IPS-11a (cell line): Measurements from ENCODE around the gene GPR62.

ENCODE experiments used
- H3K4me3 ChIP-seq: one replicate; pipeline ENCODE4 v1.5.1; 2013; ENCODE audit warnings: low read depth, low read length, control low read depth

GPR62 gene

GRCh38 chr3:51968883-51969678 lies 13.9 kb downstream of the GPR62 start:
- no peak overlapping the region for H3K4me3 ChIP-seq

DNA sequence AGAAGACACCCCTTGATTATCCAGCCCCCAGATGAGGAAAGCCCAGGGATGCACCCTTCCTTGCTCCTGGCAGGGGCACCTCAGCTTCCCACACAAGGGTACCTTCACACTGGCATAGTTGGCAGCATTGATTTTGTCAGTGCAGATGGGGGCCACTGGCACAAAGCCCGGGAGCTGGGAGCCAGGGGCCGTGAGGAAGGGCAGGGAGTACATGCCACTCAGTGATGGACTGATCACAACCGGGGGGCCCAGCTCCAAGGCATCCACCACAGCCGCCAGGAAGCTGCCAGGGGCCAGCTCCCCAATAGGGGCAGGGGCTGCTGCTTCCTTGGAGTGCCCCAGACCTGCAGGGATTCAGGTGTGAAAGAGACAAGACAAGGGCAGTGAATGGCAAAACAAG lies 14.7 kb downstream of the GPR62 start:
- no peak overlapping the region for H3K4me3 ChIP-seq

- no peak overlapping the region for H3K4me3 ChIP-seq
Measured at GRCh38 chr3:51970606-51971300, 15.6 kb downstream of the GPR62 start.

DNA sequence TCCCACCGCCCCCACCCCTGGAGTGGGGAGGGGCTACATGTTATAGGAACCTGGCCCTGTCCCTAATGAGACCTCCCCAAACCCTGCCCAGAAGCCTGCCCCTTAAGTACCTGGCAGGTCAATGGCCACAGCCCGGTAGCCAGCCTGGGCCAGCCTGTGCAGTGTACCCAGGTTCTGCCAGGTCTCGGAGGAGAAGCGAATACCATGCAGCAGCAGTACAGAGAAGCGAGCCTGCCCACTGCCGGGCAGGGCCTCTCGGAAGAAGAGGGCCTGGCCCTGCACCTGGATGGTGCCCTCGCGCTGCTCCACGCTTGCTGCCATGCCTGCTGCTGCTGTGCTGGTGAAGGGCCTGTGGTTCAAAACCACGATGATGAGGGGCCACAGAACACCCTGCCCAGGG lies 16.2 kb downstream of the GPR62 start:
- H3K4me3 ChIP-seq, result no peak overlapping the region

DNA sequence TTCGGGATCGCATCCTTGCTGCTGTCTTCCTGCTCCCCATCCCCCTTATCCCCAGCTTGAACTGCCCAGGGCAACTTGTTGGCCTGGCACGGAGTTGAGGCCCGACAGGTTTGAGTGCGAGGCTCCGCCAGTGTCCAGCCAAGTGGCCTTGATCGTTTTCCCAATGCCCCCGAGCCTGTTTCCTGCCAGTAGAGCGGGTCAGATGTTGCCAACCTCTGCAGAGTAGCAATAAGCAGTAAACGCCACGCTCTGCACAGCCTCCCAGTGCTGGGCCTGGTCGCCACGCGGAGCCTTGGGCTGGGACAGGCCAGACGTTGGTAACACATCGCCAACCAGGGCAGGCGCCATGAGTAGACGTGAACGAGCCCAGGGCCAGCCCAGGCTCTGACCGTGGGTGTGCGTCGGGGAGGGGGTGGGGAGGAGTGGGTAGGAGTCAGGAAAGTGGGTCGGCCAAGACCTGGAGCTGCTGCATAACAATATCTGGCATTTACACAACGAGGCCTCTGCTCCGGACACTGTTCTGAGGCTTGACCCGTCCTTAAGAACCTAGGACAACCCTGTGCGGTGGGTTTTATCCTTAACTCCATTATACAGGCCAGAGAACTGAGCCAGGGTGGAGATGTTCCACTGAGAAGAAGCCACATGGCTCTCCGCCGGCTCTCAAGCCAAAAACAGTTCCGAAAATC lies 19.2 kb downstream of the GPR62 start:
- H3K4me3 ChIP-seq, result peak overlapping the region; percentile 13

- peak within 1 kb of the TSS; percentile 50 for H3K4me3 ChIP-seq
Measured at GRCh38 chr3:51974963-51975851, 20.0 kb downstream of the GPR62 start, which contains the start of gene ABHD14A. TSS of gene ABHD14A (plus strand) at chr3:51975064. CDS start at chr3:51975136, 72 bp downstream.

DNA sequence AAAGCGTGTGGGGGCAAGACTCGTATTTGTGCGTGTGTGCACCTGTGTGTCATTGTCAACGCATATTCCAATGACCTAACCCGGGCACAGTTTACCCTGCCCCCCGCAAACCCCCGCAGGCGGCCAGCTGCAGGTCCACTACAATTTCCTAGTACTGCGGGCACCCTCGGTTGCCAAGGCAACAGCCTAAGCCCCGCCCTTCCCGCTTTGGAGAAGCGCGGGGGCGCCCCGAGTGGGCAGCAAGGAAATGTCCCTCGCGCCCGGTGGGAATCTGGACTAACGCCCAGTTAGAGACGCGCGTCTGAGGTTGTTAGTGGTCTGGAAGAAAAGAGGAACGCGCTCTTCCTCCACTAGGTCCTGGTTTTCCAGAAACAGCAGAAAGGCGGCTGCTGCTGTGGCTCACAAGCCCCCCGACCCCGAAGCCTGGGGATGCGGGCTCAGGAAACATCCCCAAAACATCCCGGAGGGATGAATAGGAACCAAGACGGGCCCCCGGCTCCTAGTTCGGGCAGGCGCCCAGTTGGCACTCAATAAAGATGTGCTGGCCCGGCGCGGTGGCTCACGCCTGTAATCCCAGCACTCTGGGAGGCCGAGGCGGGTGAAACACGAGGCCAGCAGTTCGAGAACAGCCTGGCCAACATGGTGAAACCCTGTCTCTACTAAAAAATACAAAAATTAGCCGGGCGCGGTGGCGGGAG lies 20.8 kb downstream of the GPR62 start:
- H3K4me3 ChIP-seq, result no peak overlapping the region

GRCh38 chr3:51977446-51978142 lies 22.4 kb downstream of the GPR62 start:
- no peak overlapping the region for H3K4me3 ChIP-seq

GRCh38 chr3:51978143-51978502 lies 22.9 kb downstream of the GPR62 start:
- H3K4me3 ChIP-seq, result no peak overlapping the region

DNA sequence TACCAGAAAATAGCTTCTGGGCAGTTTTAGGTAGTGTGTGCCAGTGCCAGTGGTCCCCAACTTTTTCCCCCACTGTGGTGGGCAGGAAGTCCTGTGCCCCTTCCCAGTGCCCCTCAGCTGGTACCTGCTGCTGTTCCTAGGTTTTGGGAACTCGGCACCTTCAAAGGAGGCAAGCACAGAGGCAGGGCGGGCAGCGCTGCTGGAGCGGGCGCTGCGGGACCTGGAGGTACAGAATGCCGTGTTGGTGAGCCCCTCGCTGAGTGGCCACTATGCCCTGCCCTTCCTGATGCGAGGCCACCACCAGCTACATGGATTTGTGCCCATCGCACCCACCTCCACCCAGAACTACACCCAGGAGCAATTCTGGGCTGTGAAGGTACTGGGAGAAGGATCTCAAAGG lies 25.1 kb downstream of the GPR62 start:
- H3K4me3 ChIP-seq, result no peak overlapping the region

- H3K4me3 ChIP-seq, result peak overlapping the region; percentile 55
Measured at GRCh38 chr3:51982352-51982837, 27.2 kb downstream of the GPR62 start.

DNA sequence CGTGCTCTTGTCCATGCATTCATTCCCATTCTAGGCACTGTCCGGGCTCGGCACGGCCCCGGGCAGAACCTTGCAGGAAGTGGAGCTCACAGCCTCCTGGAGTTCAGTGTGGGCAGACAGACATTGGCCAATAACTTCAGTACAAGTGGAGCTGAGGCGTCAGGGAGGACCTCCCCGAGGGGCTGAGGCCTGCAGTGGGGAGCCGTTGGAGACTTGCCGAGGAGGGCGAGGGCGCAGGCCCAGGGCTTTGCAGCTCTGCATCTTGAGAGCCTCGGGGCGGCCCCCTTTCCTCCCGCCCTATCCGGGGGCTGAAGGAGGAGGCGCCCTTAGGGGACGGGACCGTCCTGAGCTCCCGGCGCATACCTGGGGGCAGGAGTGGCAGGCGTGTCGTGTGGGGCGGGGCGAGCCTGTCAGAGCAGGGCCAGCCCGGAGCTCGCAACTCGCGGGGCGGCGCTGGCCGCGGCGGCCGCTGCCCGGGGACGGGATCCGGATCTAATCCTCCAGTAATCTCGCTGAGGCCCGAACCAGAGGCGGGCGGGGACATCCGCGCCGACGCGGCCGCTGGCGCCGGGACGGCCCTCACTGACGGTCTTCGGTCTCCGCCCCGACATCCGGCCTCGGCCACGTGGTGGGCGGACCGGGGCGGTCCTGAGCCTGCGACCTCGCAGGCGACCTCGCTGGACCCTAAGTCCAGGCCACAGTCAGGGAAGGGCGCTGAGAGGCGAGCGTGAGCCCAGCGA lies 27.8 kb downstream of the GPR62 start, which contains the start of gene ACY1:
ACY1 (plus strand) TSS at position 698 of the 740 bp plus-strand sequence. CDS start 530 bp downstream, outside the sequence.
- peak within 1 kb of the TSS; percentile 55 for H3K4me3 ChIP-seq

- H3K4me3 ChIP-seq, result peak overlapping the region; percentile 55
Measured at GRCh38 chr3:51983578-51984268, 28.5 kb downstream of the GPR62 start.

DNA sequence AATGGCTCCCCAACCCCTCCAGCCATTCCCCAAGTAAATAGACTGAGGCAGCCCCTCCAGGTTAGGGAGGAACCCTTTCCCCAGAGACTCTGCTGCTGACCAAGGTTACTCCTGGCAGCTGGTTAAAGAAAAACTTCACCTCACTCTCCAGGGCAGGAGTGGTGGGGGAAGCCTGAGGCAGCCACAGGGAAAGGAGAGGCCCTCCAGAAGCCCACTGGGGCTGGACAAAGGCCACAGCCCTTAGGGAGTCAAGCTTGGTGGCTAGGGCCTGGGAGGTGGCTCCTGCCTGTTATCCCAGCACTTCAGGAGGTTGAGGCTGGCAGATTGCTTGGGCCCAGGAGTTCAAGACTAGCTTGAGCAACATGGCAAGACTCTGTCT lies 29.1 kb downstream of the GPR62 start:
- H3K4me3 ChIP-seq, result no peak overlapping the region

DNA sequence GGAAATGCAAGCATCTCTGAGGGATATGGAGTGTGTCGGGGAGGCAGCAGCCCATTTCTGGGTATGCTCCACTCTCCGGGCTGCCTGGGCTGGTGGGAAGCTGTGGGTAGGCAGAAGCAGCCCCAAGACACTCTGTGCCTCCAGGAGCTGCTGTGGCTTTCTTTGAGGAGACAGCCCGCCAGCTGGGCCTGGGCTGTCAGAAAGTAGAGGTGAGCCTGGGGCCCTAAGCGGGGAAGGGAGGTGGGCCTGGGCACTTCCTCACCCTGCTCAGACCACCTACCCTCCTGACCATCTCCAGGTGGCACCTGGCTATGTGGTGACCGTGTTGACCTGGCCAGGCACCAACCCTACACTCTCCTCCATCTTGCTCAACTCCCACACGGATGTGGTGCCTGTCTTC lies 29.9 kb downstream of the GPR62 start:
- no peak overlapping the region for H3K4me3 ChIP-seq

DNA sequence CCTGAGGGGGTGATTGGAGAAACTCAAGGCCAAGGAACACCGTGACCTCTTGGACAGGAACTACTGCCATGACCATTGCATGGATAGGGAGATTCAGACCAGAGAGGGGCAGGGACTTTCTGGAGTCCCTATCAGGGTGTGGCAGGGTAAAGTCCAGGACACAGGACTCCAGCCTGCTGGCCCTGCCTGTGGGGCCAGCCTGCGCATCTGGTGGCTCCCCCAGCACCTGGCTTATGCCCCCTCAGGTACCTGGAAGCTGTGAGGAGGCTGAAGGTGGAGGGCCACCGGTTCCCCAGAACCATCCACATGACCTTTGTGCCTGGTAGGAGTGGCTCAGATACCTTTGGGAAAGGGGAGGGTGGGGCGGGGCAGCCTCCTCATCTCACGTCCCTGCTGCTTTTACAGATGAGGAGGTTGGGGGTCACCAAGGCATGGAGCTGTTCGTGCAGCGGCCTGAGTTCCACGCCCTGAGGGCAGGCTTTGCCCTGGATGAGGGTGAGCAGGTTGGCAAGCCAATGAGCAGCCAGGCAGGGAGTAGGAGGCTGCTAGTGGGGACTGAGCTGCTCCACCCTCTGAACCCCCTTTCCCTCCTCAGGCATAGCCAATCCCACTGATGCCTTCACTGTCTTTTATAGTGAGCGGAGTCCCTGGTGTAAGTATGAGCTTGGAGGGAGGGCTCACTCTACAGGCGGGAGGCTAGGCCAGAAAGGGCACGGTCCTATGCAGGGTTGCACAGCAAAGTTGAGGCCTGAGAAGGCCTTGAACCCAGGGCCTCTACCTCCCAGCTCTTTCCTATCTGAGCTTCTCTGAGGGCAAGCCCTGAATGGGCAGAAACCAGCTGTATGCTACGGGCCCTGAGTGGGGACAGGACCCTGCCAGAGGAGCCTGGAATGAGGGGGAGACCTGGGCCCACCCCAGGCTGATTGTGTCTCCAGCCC lies 31.1 kb downstream of the GPR62 start:
- H3K4me3 ChIP-seq, result no peak overlapping the region

GRCh38 chr3:51987568-51987967 lies 32.4 kb downstream of the GPR62 start:
- H3K4me3 ChIP-seq, result no peak overlapping the region
